HG03159 (cell line): ENCODE data around the gene NAT8L.

Source experiments
- ATAC-seq: cut with Tn5 transposase; IDR thresholded peaks from one replicate; pipeline ENCODE4 v1.9.1; 2021; ENCODE audit warnings: mild to moderate bottlenecking, moderate library complexity; ENCODE audit not compliant: unreplicated experiment

Gene NAT8L

DNA sequence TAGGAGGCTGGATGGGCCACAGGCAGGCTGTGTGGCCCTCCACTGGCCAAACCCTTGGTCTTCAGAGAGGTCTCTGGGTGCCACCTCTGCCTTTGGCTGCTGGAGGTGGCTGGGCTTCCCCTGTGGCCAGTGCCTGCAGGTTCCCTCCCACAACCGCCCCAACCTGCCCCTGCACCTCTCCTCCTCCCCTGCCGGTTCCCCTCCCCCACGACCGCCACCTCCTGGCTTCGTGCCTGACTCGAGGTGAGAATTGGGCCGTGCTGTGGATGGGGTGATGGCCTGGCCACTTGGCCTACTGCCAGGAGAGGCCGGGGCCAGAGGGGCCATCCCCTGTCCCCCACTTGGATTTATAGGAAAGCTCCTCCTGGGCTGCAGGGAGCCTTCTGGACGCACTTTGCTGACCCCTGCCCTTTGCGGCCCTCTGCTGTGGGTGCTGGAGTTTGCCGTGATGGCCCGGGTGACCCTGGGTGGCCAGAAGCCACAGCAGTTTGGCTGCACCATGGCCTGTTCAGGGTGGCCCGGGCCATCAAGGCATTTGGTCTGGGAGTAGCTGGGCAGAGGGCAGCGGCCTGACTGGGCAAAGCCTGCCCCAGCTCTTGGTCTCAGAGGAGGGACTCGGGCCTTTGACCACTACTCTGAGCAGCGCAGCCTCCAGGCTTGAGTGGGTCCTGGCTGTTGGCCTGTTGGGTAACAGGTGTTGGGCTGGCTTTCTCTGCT is 3.8 kb downstream of the NAT8L start:
- no peak for ATAC-seq

GRCh38 chr4:2063557-2064275 is 4.6 kb downstream of the NAT8L start:
- ATAC-seq = no peak

DNA sequence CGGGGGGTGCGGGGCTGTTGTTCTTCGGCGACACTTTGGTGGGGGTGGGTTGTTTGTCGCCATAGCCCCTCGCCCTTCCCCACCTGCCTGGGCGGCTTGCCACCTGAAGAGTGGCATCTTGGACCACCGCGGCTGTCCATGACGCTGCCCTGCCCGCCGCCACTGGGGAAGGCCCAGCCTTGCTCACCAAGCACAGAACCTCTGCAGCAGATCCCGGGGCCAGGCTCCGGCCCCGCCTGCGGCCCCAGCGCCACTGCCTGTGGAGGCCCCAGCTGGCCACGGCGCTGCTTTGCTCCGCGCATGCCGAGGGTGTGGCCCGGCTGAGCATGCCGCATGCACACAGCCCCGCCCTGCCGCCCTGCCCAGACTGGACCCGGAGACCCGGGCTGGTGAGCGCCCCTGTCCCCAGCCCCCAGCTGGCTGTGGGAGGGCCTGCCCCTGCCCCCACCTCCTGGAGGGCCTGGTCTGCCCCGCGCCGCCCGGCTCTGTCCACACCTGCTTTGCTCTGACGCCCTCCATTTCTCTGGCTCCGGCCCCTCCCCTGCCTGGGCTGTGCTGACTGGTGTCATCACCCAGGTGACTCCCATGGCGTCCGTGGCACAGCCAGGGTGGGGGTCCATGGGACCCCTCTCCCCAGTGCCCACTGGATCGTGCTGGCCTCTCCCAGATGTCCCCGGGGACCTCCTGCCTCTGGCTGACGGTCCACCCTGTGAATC is 5.3 kb downstream of the NAT8L start:
- no peak for ATAC-seq

DNA sequence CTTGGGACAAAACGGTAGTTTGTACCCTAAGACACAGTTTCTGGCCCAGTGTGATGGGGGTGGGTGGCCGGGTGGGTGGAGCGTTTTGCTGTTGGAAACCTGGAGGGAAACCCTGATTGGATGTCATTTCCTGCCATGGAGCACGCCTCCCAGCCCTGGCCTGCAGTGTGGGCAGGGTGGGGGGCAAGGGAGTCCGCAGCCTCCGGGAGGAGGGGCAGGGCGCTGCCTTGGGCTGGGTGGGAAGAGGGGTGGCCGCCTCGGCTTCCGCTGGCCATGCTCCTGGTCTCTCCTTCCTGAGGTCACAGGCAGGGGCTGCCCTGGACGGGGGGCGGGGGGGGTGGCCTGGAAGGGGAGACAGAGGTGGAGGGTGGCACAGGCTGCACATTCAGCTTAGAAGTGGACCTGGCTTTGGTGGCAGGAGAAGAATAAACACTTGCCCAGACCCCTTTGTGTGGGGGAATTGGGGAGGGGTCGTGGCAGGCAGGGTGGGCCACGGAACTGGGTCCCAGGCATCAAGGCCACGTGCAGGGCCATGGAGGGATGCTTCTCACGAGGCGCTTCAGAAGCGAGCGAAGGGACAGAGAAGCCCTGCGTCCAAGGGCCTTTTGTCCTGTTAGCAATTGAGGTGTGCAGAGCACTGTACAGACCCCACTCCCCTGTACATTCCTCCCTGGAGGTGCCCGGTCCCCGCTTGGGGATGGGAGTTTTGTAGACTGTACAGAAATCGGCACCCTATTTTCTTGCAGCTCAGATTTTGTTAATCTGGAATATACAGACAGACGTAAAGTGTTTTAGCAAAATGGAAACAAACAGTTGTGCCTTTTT is 6.2 kb downstream of the NAT8L start:
- ATAC-seq = no peak

- no peak for ATAC-seq
Measured at GRCh38 chr4:2066011-2066551, 7.0 kb downstream of the NAT8L start.

DNA sequence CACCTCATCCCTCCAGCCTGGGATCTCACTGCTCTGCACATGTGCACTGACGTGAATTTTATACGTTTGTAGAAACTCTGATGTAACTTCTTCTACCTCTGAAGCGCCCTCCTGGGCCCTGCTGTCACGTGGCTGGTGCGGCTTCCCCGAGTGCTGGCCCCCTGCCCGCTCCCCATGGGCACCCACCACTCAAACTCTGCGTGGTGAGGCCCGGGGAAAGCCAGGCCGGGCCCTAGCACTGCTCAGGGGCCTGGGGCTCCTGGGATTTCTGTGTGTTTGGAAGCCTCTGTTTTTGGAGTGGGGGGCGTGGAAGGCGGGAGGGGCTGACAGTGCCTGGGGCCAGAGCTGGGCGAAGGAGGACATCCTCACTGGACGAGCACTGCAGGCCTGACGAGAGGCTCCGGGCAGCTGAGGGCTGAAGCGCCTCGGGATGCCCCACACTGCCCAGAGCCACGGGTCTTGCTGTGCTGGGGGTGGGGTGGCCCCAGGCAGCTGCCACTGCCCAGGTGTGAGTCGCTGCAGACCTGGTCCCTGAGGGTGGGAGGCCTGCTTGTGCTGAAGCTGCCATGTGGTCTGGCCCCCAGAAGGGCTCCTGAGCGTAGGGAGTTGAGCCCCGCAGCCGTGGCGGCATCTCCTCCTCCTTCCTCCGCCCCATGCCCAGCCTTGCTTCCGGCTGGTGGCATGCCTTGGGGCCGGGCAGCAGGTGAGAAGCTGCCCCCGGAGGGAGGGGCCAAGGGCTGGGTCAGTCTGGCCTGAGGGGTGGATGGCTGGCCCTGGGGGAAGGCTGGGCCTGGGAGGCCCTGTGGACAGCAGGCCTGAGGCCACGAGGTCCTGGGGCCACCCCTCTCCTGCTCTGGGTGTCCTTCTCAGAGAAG is 7.7 kb downstream of the NAT8L start:
- ATAC-seq = no peak

GRCh38 chr4:2067446-2068197 is 8.5 kb downstream of the NAT8L start:
- ATAC-seq = no peak

- no peak for ATAC-seq
Measured at GRCh38 chr4:2068198-2068470, 9.0 kb downstream of the NAT8L start.

DNA sequence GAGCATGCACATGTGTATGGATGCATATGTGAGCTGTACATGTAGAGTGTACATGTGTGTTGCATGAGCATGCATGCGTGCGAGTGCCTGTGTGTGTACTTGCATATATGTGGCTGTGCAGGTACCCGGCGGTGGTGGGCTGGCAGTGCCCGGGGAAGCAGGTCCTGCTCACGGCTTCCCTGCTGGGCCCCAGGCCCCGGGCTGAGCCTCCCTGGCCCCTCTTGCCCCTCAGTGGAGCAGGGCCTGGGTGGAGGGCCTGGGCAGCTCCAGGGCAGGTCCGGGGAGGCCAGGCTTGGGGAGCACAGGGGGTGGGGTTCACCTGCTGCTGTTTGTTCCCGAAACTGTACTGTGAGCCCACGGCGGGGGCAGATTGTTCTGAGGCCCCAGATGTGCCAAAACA is 9.4 kb downstream of the NAT8L start:
- ATAC-seq = no peak

GRCh38 chr4:2069161-2069971 is 10.2 kb downstream of the NAT8L start:
- no peak for ATAC-seq

- no peak for ATAC-seq
Measured at GRCh38 chr4:2069986-2070385, 10.9 kb downstream of the NAT8L start.

DNA sequence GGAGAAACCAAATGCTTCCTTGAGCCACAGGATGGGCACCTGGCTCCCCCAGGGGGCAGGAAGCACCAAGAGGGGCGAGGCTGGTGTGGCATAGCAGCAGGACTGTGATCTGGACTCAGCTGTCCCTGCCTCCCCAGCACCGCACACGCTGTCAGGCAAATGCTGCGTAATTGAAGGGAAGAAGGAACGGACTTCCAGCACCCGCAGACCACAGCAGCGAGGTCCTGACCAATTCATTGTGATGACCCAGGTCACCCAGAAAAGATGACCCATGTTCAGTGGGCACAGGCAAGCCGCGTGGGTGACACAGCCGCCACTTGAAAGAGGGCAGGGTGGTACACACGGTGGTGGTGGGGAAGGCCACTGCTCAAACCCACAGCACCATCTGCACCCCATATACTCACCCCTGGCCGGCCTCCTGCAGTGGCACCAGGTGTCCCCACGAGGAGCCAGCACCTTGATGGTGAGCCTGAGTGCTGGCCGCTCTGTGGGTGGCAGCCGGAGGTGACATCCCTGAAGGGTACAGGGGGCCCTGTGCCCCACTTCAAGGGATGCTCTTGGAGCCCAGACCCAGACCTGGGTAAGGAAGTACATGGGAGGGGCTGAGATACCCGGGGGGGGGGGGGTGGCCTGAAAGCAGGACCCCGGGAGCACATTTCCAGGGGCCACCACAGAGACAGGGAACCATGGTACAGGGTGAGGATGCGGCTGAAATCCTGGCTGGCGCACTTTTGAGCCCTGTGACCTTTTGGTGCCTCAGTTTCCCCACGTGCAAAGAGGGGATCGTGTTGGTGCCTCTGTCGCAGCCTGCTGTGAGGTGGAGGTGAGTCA is 11.5 kb downstream of the NAT8L start:
- no peak for ATAC-seq

- ATAC-seq = no peak
Measured at GRCh38 chr4:2071252-2071911, 12.3 kb downstream of the NAT8L start.

DNA sequence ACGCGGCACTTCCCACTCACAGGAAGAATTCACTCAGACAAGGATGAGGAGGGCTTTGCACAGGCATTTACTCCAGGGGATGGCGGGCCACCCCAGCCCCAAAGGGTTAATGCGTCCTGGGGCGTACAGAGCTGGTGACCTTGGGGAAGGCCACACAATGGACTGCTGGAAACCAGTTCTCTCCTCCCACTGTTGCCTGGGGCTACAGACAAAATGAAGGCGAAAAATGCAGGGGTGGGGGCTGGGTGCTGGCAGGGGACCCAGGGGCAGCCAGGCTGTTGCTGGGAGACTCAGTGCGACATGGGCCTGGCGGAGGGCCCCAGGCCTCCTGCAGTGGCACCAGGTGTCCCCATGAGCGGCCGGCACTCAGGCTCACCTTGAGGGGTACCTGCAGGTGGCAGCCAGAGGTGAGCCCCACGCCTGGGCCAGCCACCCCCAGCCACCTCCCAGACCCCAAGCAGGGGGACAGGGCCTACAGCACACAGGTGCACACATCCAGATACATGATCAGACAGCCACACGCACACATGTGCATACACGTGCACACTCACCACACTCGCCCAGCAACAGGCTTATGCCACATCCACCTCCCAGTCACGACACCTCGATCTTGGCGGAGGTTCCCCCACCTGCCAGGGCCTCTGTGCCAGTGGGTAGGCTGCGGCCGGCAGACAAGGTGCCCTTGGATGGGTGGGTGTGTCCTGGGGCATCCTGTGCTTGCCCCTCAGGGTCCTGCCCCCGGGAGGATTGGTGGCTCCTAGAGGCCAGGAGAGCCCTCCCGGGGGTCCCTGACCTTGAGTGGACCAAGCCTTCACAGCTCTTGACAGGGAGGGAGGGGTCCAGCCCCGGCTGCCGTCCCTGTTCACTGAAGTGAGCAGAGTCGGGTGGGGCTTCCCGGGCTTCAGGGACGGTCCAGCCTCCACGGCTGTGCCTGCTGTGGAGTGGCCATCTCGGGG is 13.1 kb downstream of the NAT8L start:
- no peak for ATAC-seq

GRCh38 chr4:2072971-2073807 is 14.1 kb downstream of the NAT8L start:
- ATAC-seq = no peak
